Activated naive CD4-positive, alpha-beta T cell treated with Interleukin-2 at 50 U/mL for 16 hours (primary cell): ENCODE results near the gene APLF.

Experiments
- DNase-seq: peaks from one replicate; pipeline ENCODE4 v3.0.0-alpha.2; 2020

Gene APLF, protein sequence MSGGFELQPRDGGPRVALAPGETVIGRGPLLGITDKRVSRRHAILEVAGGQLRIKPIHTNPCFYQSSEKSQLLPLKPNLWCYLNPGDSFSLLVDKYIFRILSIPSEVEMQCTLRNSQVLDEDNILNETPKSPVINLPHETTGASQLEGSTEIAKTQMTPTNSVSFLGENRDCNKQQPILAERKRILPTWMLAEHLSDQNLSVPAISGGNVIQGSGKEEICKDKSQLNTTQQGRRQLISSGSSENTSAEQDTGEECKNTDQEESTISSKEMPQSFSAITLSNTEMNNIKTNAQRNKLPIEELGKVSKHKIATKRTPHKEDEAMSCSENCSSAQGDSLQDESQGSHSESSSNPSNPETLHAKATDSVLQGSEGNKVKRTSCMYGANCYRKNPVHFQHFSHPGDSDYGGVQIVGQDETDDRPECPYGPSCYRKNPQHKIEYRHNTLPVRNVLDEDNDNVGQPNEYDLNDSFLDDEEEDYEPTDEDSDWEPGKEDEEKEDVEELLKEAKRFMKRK

DNA sequence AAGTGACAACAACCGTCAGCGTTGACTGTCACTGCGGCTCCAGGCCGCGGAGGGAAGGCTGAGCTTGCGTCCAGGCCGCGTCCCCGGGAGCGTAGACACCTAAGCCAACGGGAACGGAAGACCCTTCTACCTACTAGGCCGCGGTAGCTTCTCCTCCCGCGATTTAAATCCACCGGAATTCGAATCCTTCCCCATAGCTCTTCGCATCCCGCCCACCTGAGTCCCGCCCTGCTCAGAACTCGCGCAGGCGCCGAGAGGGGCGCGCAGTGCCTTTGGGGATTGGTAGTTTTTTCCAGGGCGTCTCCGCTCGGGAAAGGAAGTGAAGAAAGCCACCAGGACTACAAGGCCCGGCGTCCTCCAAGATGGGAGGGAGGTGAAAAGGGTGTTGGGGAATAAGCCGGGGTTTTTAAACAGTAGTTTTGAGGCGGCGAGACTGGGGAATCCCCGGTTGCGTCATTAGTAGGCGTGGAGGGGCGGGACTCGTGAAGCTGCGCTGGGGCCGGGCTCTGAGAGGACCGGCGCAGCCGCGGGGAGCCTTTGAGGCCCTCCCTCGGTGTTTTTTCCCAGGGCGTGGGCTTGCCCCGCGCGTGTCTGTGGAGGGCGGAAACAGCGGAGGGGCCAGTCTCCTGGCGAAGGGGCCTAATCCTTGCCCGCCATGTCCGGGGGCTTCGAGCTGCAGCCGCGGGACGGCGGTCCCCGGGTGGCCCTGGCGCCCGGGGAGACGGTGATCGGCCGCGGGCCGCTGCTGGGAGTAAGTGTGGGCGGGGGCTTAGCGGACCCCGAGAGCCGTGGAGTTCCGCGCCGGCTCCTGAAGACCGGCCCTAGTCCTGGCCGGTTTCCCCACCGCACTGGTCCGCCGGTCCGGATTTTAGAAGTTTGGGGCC, at the start of gene APLF, which contains the start of gene FBXO48:
TSS of gene APLF (plus strand) at position 509 of the 884 bp plus-strand sequence. CDS start at position 656, 147 bp downstream.
TSS of gene FBXO48 (minus strand) at position 218 of the 884 bp plus-strand sequence. CDS start 2,149 bp downstream, outside the sequence.
- DNase-seq: peak; percentile 99

DNA sequence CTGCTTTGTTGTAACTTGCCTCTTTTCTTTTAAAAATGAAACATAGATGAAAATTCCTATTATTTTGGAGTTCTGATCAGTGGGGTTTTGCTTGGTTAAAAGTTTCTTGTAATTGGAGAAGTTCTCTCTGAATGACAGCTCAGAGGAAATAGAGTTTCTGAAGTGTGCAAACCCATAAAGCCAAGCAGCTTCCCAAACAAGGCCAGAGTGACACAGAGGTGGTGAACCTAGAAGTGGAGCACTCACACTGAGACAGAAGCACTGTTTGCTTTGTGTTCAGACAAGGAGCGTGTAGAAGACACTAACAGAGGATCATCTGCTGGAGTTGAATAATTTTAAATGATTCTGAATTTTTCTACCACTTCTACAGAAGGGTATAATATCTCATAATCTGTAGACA, 49.5 kb upstream of the APLF start:
- no peak for DNase-seq

DNA sequence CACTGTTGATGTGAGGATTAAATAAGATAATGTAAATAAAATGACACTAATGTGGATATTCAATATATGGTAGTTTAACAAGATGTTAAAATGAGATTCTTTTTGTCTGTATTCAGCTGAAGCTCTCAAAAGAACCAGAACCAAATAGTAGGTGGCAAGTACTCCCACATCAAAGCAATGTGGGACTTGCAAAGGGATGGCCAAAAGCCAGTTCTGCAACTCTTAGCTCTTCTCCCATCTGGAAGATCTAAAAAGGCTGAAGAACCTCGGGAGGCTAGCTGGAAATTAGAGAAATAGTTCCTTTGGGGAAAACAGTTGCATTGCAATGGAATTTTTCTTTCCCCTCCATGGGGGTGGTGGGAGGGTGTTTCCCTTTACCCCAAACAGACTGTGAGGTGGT, 49.0 kb upstream of the APLF start:
- no peak for DNase-seq

DNA sequence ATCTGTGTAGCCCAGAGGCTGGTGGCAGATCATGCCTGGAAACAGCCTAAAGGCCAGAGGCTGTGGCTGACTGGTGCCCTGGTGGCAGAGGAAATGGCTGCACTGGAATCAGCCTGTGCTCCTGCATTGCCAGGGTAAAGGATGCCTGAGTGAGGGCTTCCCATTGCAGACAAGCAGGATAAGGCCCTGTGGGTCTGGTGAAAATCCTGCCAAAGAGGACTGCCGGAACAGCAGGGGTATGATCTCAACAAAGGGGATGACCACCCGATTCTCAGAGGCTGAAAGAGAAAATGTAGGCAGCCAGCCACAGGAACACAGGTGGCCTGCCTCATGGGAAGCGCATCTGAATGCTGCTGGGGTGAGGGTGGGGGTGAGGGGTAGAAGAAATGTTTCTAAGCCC, 48.5 kb upstream of the APLF start:
- DNase-seq: no peak

DNA sequence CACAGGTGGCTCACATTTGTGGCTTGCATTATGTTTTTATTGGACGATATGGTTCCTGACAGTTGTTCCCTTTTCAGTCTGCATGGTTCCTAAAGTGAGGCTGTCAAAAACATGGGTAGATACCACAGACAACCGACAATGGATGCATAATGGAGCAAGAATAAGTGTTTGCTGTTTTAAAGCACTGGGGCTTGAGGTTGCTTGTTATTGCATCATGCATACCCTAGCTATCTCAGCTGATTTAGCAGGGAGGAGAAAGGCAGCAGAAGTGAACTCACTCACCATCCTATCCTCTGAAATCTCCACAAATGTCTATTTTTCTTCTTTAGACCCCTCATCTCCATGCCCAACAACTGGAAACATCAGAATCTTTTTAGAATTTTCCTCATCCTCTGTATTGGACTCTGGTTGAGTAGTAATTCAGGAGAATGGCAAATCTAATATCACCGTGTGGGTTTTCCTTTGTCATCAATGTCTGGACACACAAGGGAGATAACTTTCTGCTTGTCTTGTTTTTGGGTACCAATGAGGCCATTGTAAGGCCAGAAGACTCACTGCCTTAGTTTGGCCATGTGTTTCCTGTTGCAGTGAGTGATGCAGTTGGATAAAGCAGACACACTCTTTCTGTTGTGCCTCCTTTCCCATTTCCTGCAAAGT, 47.0 kb upstream of the APLF start:
- DNase-seq: no peak

DNA sequence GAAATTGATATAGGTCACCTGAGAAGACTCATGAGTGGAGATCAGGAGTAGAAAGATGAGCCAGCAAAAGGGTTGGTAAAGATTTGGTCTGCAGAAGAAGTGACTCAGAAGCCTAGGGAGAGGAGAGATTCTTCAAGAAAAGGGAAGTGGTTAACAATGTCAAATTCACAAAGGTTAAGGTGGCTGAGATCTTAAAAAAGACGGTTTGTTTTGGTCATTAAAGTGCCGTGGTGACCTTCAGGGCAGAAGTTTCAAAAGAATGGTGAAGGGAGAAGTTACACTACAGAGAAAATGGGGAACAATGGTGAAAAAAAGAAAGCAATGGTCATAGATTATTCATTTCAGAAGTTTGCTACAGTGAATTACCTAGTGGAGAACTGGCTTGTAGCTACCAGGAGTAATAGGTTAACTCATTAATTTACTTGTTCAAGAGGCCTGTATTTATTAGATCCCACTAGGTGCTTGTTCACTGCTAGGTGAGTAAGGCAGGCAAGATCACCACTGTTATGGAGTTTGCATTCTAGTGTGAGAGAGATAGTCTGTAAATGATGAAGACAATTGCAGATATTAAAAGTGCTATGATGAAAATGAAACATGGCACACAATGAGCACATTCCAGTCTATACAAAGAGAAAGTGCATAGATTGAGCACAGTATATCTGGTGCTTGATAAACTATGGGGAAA, 43.3 kb upstream of the APLF start:
- no peak for DNase-seq

DNA sequence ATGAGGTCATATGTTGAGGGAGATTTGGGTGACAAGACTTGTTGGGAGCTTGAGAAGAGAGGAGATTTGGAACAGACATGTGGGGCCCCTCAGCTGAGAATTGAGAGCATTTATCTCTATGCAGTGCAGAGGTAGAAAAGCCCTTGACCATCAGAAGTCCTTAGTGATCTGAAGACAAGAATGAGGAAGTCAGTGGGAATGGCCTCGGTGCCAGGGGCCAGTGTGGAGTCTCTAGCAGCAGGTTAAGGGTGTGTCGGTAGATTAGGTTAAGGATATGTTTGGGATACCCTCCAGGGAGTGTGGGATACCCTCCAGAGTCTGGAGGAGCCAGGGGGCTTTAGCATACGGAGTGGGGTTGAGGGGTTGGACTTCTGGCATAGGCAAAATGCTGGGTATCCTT, 41.9 kb upstream of the APLF start:
- DNase-seq: no peak

DNA sequence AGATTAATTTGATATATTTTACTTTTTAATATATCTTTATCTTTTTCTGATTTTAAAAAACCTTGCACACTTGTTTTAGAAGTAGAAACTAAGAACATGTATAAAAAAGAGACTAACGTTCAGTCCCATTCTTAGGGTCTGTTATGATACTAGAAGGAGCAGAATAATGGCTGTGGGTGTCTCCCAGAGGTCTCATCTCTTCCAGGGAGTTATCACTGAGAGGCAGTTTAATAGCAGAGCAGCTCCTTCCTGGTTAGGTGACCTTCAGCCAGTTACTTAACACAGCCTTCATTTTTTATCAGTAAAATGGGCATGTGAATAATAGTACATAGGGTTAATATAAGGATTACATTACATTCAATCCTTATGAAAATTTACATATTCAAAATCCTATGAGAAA, 40.9 kb upstream of the APLF start:
- DNase-seq: no peak

DNA sequence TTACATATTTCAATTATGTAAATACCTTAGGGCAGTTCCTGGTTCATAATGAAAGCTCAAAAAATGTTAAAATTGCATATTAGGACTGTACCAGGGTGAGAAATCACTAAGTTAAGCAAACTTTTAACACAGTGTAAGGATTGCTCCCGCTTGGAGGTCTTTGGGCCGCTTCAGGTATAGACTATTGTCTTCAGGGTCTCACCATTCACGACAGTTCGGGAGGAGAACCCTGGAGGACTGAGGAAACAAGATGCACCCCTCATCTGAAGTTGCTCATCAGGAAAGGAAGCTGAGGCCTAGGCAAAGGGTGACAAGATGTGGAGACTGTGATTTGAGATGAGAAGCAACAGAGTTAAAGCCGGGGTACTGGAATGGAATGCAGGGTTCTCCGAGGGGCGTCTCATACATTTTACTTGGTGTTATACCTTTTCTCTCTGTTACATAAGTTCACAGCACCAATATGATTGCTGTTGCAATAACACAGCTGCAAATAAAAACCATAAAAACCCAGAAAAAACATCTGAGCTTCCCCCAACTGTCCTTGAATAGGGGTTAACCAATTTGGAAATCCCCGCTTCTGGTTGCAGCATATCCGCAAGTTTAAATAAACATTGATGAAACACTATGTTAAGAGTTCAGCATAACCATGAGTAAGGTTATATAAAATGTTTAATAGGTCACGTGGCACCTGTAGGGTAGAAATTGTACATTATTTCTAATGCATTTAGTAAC, 40.4 kb upstream of the APLF start:
- no peak for DNase-seq

DNA sequence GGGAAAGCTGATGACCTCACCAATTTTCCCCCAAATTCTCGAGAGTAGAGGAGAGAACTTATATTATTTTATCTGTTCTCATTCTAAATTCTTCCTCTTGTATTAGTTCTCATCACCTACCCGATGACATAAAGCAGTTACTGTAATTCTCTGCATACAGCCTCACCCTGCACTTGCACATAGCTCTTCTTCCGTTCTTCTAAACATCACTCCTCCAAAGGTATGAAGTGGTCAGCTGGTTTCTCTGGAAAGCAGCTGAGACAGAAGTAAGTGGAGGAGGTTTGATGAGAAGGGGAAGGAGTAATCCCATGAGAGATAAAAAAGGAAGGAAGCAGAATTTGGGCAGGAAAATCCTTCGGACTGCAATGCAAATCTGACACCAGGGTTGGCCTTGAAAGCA, 39.3 kb upstream of the APLF start:
- DNase-seq: no peak

DNA sequence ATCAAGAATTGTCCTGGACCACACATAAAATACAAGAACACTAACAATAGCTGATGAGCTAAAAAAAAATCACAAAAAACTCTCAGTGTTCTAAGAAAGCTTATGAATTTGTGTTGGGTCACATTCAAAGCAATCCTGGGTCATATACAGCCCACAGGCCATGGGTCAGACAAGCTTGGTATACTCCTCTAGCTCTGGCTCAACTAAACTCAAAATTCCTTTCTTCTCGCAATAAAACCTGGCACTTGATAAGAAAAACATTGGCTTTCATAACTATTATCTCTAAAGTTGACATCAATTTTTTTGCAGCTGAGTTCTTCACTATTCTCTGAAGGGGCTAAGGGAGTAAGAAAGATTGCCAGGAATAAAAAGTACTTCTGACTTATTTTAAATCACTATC, 38.6 kb upstream of the APLF start:
- DNase-seq: no peak

DNA sequence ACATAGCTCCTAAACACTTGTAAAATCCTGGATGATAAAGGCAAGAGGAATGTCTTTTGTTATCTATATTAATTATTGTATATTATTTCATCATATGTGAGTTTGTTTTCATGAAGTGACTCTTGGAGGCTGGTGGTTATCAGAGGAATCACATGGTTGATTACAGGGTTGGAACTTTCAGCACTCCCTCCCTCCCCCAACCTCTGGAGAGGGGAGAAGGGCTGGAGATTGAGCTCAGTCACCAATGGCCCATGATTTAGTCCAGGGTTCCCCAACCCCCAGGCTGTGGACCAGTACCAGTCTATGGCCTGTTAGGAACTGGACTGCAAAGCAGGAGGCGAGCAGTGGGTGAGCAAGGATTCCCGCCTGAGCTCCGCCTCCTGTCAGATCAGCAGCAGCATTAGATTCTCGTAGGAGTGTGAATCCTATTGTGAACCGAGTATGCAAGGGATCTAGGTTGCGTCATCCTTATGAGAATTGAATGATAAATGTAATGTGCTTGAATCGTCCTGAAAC, 38.0 kb upstream of the APLF start:
- no peak for DNase-seq

DNA sequence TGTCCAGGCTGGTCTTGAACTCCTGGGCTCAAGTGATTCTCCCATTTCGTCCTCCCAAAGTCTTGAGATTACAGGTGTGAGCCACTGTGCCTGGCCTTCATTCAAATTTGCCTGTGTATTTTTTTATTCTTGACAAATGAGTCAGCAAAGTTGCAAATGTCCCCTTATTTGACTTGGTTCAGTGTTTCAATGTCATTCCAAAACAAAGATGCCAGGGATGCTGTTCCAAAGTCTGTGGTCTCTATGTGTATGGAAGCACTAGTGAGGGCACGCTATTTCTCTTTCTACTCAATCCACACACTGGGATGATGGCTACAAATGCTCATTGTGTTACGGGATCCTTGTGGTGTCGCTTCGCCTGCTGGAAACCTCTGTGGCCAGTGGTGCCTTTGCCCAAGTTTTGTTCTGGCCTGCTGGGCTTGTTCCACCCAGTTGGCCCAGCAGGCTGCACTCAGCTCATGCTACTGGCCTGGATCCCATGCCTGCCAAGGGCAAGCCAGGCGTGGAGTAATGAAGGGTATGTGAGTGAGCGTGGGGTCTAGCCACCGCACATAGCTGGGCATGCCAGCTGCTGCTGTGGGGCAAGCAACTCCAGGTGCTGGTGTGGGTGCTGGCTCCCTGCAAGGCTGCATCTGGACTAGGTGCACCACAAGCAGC, 35.9 kb upstream of the APLF start:
- no peak for DNase-seq

DNA sequence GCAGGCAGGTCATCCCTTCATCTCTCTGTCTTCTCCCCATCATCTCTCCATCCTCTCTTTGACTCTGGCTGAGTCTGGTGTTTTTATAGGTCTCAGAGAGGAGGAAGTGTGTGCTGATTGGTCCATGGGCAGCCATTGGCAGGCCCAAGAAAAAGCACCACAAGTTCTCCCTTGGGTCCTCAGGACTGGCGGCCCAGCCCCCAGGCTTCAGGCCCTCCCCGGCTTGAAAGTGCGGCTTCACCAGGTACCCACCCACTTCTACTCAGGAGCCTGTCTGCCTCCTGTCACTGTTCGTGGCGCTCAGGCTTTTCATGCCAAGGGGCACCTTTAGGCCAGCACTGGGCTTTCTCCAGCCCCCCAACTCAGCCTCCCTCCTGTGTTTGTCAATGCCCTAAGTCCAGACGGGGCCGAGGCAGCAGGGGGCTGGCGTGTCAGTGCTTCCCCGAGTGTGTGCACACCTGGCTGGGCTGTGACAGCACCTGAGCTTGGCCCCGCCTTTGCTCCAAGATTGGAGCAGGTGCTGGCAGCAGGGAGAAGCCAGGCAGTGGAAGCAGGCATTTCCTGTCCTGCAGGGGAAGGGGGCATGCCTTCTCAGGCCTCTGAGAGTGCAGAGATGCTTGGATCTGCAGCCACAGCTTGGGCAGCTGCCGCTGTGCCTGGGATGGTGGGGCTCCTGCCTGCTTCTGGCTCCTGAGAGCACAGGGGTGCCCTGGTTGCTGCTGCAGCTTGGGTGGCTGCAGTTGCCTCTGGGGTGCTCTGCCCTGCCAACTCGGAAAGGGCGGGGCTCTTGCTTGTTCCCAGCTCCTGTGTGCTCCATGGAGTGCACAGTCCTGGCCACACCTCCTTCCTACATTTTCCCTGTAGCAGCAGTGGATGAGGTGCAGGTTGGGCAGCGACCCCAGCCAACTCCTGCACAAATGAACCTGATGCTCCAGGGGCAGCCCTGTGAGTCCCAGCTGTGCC, 34.4 kb upstream of the APLF start:
- no peak for DNase-seq

DNA sequence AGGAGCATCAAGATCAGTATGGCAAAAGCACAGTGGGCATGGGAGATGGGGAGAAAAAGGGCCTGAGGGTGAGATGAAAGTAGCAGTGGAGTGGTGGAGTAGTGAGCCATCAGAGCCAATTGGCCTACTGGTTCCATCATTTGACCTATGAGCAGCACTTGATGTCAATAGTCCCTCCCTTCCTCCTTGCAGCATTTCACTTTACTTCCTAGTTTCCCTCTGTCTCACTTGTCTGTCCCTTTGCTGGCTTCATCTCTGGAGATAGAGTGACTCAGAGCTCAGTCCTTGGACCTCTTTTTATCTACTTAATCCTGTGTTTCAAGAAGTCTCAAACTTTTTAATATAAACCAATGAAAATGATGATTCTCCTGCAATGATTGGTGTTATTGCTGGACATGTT, 32.4 kb upstream of the APLF start:
- DNase-seq: no peak

DNA sequence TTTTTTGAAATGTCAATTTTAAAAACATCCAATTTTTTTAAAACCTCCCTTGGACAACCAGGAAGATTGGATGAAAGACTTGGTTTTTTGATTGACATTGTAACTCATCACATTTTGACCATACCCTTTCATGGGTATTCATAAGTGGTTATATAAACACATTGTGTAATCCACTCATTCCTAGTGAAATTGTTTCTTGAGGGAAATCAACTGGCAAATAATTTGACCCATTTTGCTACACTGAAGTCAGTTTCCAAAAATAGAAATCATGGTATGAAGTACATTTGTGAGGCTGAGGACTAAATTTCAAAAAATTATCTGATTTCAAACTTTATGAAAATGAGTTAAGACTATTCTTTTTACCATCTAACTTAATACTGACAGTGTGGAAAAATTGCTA, 31.8 kb upstream of the APLF start:
- DNase-seq: no peak

DNA sequence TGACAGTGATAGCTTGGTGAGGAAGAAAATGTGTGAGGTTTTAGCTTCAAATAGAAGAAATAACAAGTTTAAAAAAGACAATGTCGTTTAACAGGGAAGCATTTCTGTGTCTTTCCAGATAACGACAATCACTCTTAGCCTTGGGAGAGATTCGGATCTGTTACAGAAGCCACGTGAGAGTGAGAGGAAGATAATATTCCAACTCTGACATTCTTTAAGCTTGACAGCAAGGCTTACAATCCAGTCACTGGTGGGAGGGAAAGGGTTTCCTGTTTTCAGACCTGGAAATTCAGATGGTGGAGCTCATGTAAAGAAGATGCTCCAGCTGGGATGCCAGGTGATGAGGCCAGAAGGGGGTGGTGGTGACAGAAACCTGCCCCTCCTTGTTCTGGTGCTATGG, 31.1 kb upstream of the APLF start:
- no peak for DNase-seq

DNA sequence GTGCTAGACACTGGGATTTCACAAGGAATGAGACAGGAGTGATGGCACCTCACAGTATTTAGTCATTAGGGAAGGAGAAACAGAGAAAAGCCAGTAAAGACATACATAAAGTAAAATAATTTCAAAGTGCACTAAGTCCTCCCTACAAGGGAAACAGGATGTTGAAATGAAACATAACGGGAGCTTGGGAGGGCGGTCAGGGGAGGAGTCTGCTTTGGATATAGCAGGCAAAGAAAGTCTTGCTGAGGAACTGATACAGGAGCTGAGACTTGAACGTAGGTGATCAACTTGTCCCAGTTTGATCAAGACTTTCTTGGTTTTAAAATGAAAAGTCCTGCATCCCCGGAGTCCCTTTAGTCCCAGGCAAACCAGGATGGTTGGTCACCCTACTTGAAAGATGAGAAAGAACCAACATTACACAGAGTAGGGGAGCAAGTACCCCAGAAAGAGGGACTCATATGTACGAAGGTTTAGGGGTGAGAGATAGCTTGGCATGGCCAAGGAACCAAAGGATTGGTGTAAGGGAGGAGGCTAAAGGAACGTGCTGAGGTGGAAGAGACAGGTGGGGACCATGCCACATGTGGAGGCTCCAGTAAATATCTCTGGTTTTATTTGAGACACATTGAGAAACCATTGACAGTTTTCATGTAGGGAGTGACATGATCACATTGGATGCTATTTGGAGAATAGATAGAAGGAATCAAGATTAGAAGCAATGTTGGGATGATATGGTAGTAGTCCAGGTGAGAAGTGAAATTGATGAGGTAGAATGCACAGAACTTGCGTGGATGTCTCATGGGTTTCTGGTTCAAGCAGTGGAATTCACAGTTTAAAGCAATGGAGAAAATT, 28.7 kb upstream of the APLF start:
- no peak for DNase-seq
